ENCODE data around the gene SATB2. TPM values are rescaled to one million over a fixed set of nuclear protein-coding genes. Genes with fewer than 3 reads are reported as not detected.

Gene SATB2
- total RNA-seq, 1 donor from 2014 or later, result 10.1 TPM

DNA sequence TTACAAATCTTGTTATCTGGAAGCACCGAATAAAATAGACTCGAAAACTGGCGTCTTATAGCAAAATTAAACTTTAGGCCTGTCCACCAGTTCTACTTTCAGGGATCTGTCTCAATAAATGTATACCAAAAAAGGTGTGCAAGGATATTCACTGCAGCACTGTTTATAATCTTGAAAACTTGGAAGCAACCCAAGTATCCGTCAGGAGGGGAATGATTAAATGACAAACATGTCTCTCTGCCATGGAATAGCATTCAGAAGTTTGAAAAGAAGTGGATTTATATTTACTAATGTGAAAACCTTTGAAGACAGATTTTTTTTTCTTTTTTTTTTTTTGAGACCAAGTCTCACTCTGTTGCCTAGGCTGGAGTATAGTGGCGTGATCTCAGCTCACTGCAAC is 32.3 kb upstream of the SATB2 start:
- DNase-seq (ENCODE audit: low read depth, low spot score), result no peak
- TF ChIP-seq, protein P1, sequence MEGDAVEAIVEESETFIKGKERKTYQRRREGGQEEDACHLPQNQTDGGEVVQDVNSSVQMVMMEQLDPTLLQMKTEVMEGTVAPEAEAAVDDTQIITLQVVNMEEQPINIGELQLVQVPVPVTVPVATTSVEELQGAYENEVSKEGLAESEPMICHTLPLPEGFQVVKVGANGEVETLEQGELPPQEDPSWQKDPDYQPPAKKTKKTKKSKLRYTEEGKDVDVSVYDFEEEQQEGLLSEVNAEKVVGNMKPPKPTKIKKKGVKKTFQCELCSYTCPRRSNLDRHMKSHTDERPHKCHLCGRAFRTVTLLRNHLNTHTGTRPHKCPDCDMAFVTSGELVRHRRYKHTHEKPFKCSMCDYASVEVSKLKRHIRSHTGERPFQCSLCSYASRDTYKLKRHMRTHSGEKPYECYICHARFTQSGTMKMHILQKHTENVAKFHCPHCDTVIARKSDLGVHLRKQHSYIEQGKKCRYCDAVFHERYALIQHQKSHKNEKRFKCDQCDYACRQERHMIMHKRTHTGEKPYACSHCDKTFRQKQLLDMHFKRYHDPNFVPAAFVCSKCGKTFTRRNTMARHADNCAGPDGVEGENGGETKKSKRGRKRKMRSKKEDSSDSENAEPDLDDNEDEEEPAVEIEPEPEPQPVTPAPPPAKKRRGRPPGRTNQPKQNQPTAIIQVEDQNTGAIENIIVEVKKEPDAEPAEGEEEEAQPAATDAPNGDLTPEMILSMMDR (conservative IDR thresholded peaks at IDR 0.05), result no peak
- Mint-ChIP-seq H3K27ac (ENCODE audit: unreplicated experiment) (no peak overlapping the region), H3K9me3 (no peaks in the 10 kb centered on the region), H3K4me1 (no peaks in the 10 kb centered on the region), H3K36me3 (ENCODE audit: low read depth) (no peaks in the 10 kb centered on the region), H3K27me3 (ENCODE audit: low read depth) (peaks cover 8% of the 10 kb centered on the region), H3K4me3 (no peak overlapping the region)

DNA sequence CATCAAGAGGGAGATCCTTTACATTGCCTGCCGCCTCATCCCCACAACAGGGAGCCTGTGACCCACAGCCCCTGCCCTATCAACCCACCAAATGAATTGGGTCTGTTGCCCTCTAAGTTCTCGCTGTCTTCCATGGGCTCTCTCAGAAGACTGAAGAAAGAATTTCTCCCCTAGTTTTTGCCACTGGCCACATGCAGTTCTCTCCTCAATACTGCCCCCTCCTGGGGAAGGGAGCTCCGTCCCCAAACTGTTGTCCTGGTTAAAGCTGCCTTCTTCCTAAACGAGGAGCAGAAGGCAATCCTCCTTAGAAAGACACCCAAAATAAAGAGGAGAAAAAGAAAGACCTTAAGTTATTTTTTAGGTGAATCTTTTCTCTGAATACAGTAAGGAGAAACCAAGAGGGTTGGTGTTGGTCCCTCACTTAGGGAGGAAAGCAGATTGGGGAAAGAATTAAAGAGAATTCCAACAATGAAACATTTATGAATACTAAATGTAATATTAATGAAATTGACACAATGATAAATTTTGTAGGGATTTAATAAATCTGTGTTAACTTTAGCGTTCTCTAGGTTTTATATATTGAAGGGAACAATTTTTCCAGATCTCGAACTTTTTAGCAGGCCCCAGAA is 31.1 kb upstream of the SATB2 start:
- H3K27ac Mint-ChIP-seq (ENCODE audit: unreplicated experiment), result no peak overlapping the region
- no peaks in the 10 kb centered on the region for H3K9me3 Mint-ChIP-seq
- H3K4me1 Mint-ChIP-seq, result no peaks in the 10 kb centered on the region
- H3K36me3 Mint-ChIP-seq (ENCODE audit: low read depth), result no peaks in the 10 kb centered on the region
- TF ChIP-seq, protein P1 (conservative IDR thresholded peaks at IDR 0.05), result peak; percentile 76
- peak; percentile 73 for DNase-seq (ENCODE audit: low read depth, low spot score)
- no peak overlapping the region for H3K4me3 Mint-ChIP-seq
- H3K27me3 Mint-ChIP-seq (ENCODE audit: low read depth), result peaks cover 8% of the 10 kb centered on the region

DNA sequence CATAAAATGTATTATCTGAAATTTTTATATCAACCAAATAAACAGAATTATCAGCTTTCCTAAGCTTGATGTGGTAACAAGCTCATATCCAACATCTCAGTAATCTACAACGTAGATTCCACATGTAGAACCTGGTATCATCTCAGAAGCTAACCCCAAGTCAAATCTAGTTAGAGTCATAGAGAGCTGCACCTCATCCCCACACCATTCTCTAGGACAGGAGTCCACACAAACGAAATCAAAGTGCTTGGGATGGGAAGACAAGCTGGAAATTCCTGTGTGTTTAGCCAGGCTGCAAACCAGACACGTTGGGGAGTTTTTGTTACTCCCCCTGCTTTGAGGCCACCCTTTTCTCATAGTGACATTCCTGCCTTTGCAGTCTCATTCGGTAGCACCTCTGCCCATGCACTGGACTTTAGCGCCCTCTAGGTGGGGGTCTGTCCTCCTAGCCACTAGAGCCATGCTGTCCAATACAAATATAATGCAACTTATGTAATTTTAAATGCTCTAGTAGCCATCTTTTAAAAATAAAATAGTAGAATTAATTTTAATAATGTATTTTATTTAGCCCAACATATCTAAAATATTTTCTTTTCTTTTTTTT is 28.1 kb upstream of the SATB2 start:
- H3K9me3 Mint-ChIP-seq, result no peaks in the 10 kb centered on the region
- no peak overlapping the region for H3K4me3 Mint-ChIP-seq
- H3K4me1 Mint-ChIP-seq, result no peaks in the 10 kb centered on the region
- peak; percentile 66 for DNase-seq (ENCODE audit: low read depth, low spot score)
- TF ChIP-seq, protein P1 (conservative IDR thresholded peaks at IDR 0.05), result peak; percentile 71
- no peaks in the 10 kb centered on the region for H3K36me3 Mint-ChIP-seq (ENCODE audit: low read depth)
- peaks cover 12% of the 10 kb centered on the region for H3K27me3 Mint-ChIP-seq (ENCODE audit: low read depth)
- no peak overlapping the region for H3K27ac Mint-ChIP-seq (ENCODE audit: unreplicated experiment)

DNA sequence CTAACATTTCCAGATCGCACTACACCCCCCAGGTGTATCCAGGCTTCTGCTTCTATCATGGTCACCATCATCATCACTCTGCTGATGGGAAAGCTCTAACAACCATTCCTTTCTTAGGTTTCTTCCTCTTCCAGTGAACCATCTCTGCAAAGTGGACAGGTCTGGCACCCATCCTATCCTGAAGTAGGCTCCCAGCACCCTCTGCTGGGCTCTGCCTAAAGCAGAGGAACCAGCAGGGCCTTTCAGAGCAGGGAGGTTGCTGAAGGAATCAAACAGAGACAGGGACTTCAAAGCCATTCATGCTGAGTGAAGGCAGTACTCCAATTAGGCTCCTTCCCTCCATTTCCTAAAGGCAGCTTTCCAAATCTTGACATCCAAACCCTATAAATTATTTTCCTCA is 27.2 kb upstream of the SATB2 start:
- no peak for DNase-seq (ENCODE audit: low read depth, low spot score)
- Mint-ChIP-seq H3K9me3 (no peaks in the 10 kb centered on the region), H3K4me3 (no peak overlapping the region), H3K36me3 (ENCODE audit: low read depth) (no peaks in the 10 kb centered on the region), H3K4me1 (no peaks in the 10 kb centered on the region), H3K27ac (ENCODE audit: unreplicated experiment) (no peak overlapping the region), H3K27me3 (ENCODE audit: low read depth) (peaks cover 12% of the 10 kb centered on the region)
- TF ChIP-seq, protein P1 (conservative IDR thresholded peaks at IDR 0.05), result no peak

DNA sequence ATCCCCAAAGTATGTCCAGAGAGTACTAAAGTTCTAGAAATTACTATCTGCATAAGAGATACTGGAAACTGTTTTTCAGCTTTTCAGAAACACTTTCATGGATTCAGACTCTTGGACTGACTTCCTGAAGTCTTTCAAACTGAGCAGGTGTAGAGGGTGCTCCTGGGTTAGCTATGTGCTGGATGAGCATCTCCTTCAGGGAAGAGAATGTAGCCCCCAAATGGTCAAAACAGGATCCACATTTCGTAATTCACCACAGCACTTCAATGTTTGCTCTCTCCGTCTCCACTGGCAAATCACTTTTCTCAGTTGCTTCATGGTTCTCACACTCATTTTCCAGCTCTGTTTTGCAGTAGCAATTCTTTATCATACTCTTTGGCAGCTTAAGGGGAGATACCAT is 23.2 kb upstream of the SATB2 start:
- no peaks in the 10 kb centered on the region for H3K36me3 Mint-ChIP-seq (ENCODE audit: low read depth)
- no peak overlapping the region for H3K4me3 Mint-ChIP-seq
- no peak overlapping the region for H3K27ac Mint-ChIP-seq (ENCODE audit: unreplicated experiment)
- peaks cover 23% of the 10 kb centered on the region for H3K27me3 Mint-ChIP-seq (ENCODE audit: low read depth)
- no peaks in the 10 kb centered on the region for H3K9me3 Mint-ChIP-seq
- TF ChIP-seq, protein P1 (conservative IDR thresholded peaks at IDR 0.05), result no peak
- no peak for DNase-seq (ENCODE audit: low read depth, low spot score)
- no peaks in the 10 kb centered on the region for H3K4me1 Mint-ChIP-seq
